Left ventricle myocardium inferior (tissue), 1 donor: ENCODE results near the gene C5orf58. TPM values are rescaled to one million over a fixed set of nuclear protein-coding genes. Genes with fewer than 3 reads are reported as not detected.

Source experiments
- DNase-seq: peaks from one replicate; pipeline ENCODE4 v3.0.0-alpha.2; 2020
- H3K27ac ChIP-seq: fragments of 200-600 bp; replicated peaks from 2 replicates; pipeline ENCODE4 v1.8.0; 2021
- H3K27me3 ChIP-seq: fragments of 200-600 bp; 2 replicates; pipeline ENCODE4 v1.8.0; 2021; ENCODE audit warnings: low read depth
- H3K36me3 ChIP-seq: fragments of 200-600 bp; 2 replicates; pipeline ENCODE4 v1.8.0; 2021
- H3K4me1 ChIP-seq: fragments of 200-600 bp; 2 replicates; pipeline ENCODE4 v1.8.0; 2021
- H3K4me3 ChIP-seq: fragments of 200-600 bp; 2 replicates; pipeline ENCODE4 v1.8.0; 2021; ENCODE audit warnings: mild to moderate bottlenecking, moderate library complexity
- H3K9me3 ChIP-seq: fragments of 200-600 bp; replicated peaks from 2 replicates; pipeline ENCODE4 v1.8.0; 2021
- CTCF ChIP-seq: fragments of 200-600 bp; IDR thresholded peaks from 2 replicates; pipeline ENCODE4 v1.8.0; 2021; ENCODE audit warnings: antibody characterized with exemption, mild to moderate bottlenecking, borderline replicate concordance
- intact Hi-C: fragments of 100-400 bp; cut with micrococcal nuclease; formaldehyde crosslinking; loops from one replicate; pipeline ENCODE4 v1.11.0; 2022
- long read RNA-seq: library from polyadenylated mRNA; unstranded; transcript quantifications from one replicate; pipeline ENCODE4 v2.0.0, GENCODE V29; 2021
- total RNA-seq: library from RNA; stranded (reverse); fragmentation: NEBNext Ultra II Directional; extraction: Animal tissue kit (Norgen Biotek cat#: 25700); gene quantifications from one replicate; pipeline ENCODE4 v1.2.1, GENCODE V29; 2021
- donor health status: DM: no; HTN: yes; CAD: no; lungs with severe emphysema.

C5orf58 gene, protein sequence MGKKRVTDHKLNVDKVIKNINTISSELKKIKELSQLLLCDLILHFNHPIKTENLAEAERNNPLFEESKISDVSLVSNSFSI
- total RNA-seq, result 1.0 TPM
- long read RNA-seq, result 0 reads

- Histone ChIP-seq H3K36me3 (no peaks in the 10 kb centered on the region), H3K4me3 (no peak within 1 kb of the TSS), H3K9me3 (no peaks in the 10 kb centered on the region), H3K27ac (no peak within 1 kb of the TSS), H3K27me3 (peaks cover 8% of the 10 kb centered on the region), H3K4me1 (no peaks in the 10 kb centered on the region)
- intact Hi-C loops, result no loop called here
- no peak for TF ChIP-seq CTCF
- DNase-seq, result no peak
These were observed at the start of gene C5orf58 for GRCh38 chr5:170232786-170233185. C5orf58 (plus strand) TSS chr5:170232985; CDS start chr5:170234977, 1,992 bp downstream.

- TF ChIP-seq CTCF, result peak; percentile 82
- Histone ChIP-seq H3K27ac (no peak overlapping the region), H3K4me1 (no peaks in the 10 kb centered on the region), H3K4me3 (no peak overlapping the region), H3K36me3 (no peaks in the 10 kb centered on the region), H3K27me3 (peaks cover 17% of the 10 kb centered on the region), H3K9me3 (no peaks in the 10 kb centered on the region)
- intact Hi-C loops, result loop anchor here (2.0 kb wide), 1 partner anchor 85 kb away; no protein-coding TSS in a partner anchor
- DNase-seq, result peak; percentile 51
These were observed 48.7 kb upstream of the C5orf58 start for GRCh38 chr5:170183816-170184687.

DNA sequence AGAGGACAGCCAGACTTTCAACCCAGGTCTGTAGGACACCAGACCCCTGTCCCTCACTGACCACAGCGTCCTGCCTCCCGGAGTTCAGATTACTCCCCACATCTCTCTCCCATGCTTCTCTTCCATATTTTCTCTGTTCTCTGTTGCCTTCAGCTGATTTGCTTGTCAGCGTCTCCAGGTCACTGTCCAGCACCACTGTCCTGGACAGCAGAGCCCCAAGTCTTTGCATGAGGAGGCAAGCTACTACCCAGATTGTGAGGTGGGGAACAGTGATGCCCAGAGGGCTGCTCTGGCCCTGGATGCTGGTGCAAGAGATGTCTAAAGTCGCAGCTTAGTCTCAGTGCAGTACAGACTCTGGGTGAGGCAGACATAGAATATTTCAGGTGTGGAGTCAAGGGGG, 48.0 kb upstream of the C5orf58 start:
- Histone ChIP-seq H3K4me3 (no peak overlapping the region), H3K9me3 (no peaks in the 10 kb centered on the region), H3K27ac (no peak overlapping the region), H3K4me1 (no peaks in the 10 kb centered on the region), H3K27me3 (peaks cover 17% of the 10 kb centered on the region), H3K36me3 (no peaks in the 10 kb centered on the region)
- intact Hi-C loops, result loop anchor here (2.0 kb wide), 1 partner anchor 86 kb away; no protein-coding TSS in a partner anchor
- TF ChIP-seq CTCF, result no peak
- no peak for DNase-seq

DNA sequence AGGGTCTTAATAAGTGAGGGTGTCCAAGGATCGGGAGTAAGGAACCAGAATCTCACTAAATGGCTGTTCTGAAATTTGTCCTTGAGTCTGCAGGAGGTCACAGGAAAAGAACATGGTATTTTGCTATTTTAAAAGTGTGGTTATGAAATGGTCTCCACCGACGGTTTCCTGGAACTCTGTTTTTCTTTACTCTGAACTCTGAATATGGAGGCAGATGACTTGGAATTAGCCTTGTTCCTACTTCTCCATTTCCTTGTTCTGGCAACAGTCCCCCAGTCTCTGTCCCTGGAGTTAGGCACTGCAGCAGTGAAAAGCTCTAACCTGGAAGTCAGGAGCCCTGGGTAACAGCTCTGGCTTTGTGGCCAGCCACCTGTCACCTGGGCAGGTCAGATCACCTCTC, 46.6 kb upstream of the C5orf58 start:
- H3K9me3 ChIP-seq, result no peaks in the 10 kb centered on the region
- no peaks in the 10 kb centered on the region for H3K36me3 ChIP-seq
- intact Hi-C loops, result no loop called here
- peaks cover 17% of the 10 kb centered on the region for H3K27me3 ChIP-seq
- H3K27ac ChIP-seq, result no peak overlapping the region
- H3K4me1 ChIP-seq, result no peaks in the 10 kb centered on the region
- no peak for TF ChIP-seq CTCF
- no peak overlapping the region for H3K4me3 ChIP-seq
- DNase-seq, result no peak

GRCh38 chr5:170186856-170187255, 45.9 kb upstream of the C5orf58 start:
- intact Hi-C loops, result no loop called here
- H3K27me3 ChIP-seq, result peaks cover 17% of the 10 kb centered on the region

More at GRCh38 chr5:170186856-170187255, 45.9 kb upstream of the C5orf58 start:
- Histone ChIP-seq H3K4me3 (no peak overlapping the region), H3K36me3 (no peaks in the 10 kb centered on the region), H3K27ac (no peak overlapping the region), H3K9me3 (no peaks in the 10 kb centered on the region), H3K4me1 (no peaks in the 10 kb centered on the region)
- DNase-seq, result no peak
- no peak for TF ChIP-seq CTCF
